H1 (cell line): ENCODE measurements around the gene ARHGAP26. TPM values are rescaled to one million over a fixed set of nuclear protein-coding genes. Genes with fewer than 3 reads are reported as not detected.
A peak's percentile ranks its signal among the peaks of the same experiment; 100 is the strongest.

Experiments used
- ASH2L ChIP-seq: fragments of 200-600, 300-600 bp; sonication (generic); IDR thresholded peaks from one replicate; pipeline ENCODE4 v1.7.1; 2017; ENCODE audit warnings: low read length
- BCL11A ChIP-seq, 2 experiments: IDR thresholded peaks; one replicate each; pipeline ENCODE4 v1.6.1; 2011; ENCODE audit warnings: low read depth in 2 of 2, low read length in 2 of 2, mild to moderate bottlenecking in 2 of 2
- BRCA1 ChIP-seq: IDR thresholded peaks from 2 replicates; pipeline ENCODE4 v1.6.1; 2012; ENCODE audit warnings: low read depth, low read length, improper control_type of control experiment
- CEBPB ChIP-seq: IDR thresholded peaks from 2 replicates; pipeline ENCODE4 v1.6.1; 2012; ENCODE audit warnings: low read depth, low read length
- CHD2 ChIP-seq: IDR thresholded peaks from 2 replicates; pipeline ENCODE4 v1.6.1; 2012; ENCODE audit warnings: low read length, improper control_type of control experiment
- EP300 ChIP-seq, 2 experiments: IDR thresholded peaks; 1 replicate in 1 of 2; 2 replicates in 1 of 2; pipeline ENCODE4 v1.6.1; 2011 to 2012; ENCODE audit warnings: low read depth in 2 of 2, low read length in 2 of 2, mild to moderate bottlenecking in 2 of 2, borderline replicate concordance in 1 of 2, inconsistent platforms in 1 of 2, moderate library complexity in 1 of 2
- GABPA ChIP-seq: IDR thresholded peaks from 2 replicates; pipeline ENCODE4 v1.6.1; 2011; ENCODE audit warnings: mild to moderate bottlenecking, low read length, moderate library complexity, borderline replicate concordance; ENCODE audit not compliant: insufficient read depth
- GTF2F1 ChIP-seq: IDR thresholded peaks from 2 replicates; pipeline ENCODE4 v1.6.1; 2012; ENCODE audit warnings: low read depth, low read length, improper control_type of control experiment, borderline replicate concordance
- HDAC2 ChIP-seq, 2 experiments: fragments of 300-600 bp in 1 of 2; sonication (generic) in 1 of 2; IDR thresholded peaks; 2 replicates each; pipeline ENCODE4 v1.6.1; 2011 to 2012; ENCODE audit warnings: low read depth in 2 of 2, low read length in 2 of 2, mild to moderate bottlenecking in 2 of 2, moderate library complexity in 2 of 2, borderline replicate concordance in 1 of 2, inconsistent platforms in 1 of 2
- NRF1 ChIP-seq: IDR thresholded peaks from 2 replicates; pipeline ENCODE4 v1.6.1; 2011; ENCODE audit warnings: mild to moderate bottlenecking, low read depth, low read length, improper control_type of control experiment
- POLR2A ChIP-seq, 2 experiments: IDR thresholded peaks; 1 replicate in 1 of 2; 2 replicates in 1 of 2; pipeline ENCODE4 v1.6.1; 2011; ENCODE audit warnings: low read depth in 2 of 2, low read length in 2 of 2, mild to moderate bottlenecking in 2 of 2; ENCODE audit errors: control extremely low read depth in 1 of 2
- POU5F1 ChIP-seq: IDR thresholded peaks from 2 replicates; pipeline ENCODE4 v1.6.1; 2011; ENCODE audit warnings: low read depth, mild to moderate bottlenecking, low read length, moderate library complexity
- RAD21 ChIP-seq, 2 experiments: IDR thresholded peaks in 1 of 2; conservative IDR thresholded peaks in 1 of 2; 2 replicates each; pipeline ENCODE4 v1.6.1; 2011; ENCODE audit warnings: low read depth in 2 of 2, low read length in 2 of 2, improper control_type of control experiment in 1 of 2, inconsistent platforms in 1 of 2, mild to moderate bottlenecking in 1 of 2, moderate library complexity in 1 of 2
- RBBP5 ChIP-seq: IDR thresholded peaks from 2 replicates; pipeline ENCODE4 v1.7.1; 2012; ENCODE audit warnings: low read depth, mild to moderate bottlenecking, inconsistent platforms, low read length, moderate library complexity, borderline replicate concordance
- RXRA ChIP-seq: IDR thresholded peaks from 2 replicates; pipeline ENCODE4 v1.6.1; 2011; ENCODE audit warnings: low read depth, mild to moderate bottlenecking, low read length, moderate library complexity; ENCODE audit not compliant: insufficient read depth
- SIN3A ChIP-seq, 2 experiments: IDR thresholded peaks in 1 of 2; conservative IDR thresholded peaks in 1 of 2; 2 replicates each; pipeline ENCODE4 v1.6.1; 2011 to 2012; ENCODE audit warnings: low read length in 2 of 2, improper control_type of control experiment in 1 of 2, low read depth in 1 of 2, mild to moderate bottlenecking in 1 of 2
- SIRT6 ChIP-seq: IDR thresholded peaks from one replicate; pipeline ENCODE4 v1.7.1; 2012; ENCODE audit warnings: low read length, inconsistent platforms
- SP4 ChIP-seq: IDR thresholded peaks from 2 replicates; pipeline ENCODE4 v1.6.1; 2012; ENCODE audit warnings: low read length, inconsistent platforms
- TCF12 ChIP-seq: IDR thresholded peaks from 2 replicates; pipeline ENCODE4 v1.6.1; 2011; ENCODE audit warnings: low read depth, mild to moderate bottlenecking, low read length
- TEAD4 ChIP-seq: IDR thresholded peaks from 2 replicates; pipeline ENCODE4 v1.6.1; 2012; ENCODE audit warnings: low read depth, low read length, inconsistent platforms, mixed read lengths
- ZNF274 ChIP-seq: IDR thresholded peaks from 2 replicates; pipeline ENCODE4 v1.7.0; 2012; ENCODE audit warnings: low read length, borderline replicate concordance; ENCODE audit errors: extremely low read depth
- polyA plus RNA-seq, 7 experiments: library from polyadenylated mRNA; depleted of rRNA in 3 of 7; stranded (reverse) in 5 of 7; unstranded in 2 of 7; fragments of >200 nt in 5 of 7; fragments of 200-250 nt in 2 of 7; gene quantifications; 1 replicate in 5 of 7; 2 replicates in 1 of 7; 4 replicates in 1 of 7; pipeline versions ENCODE4 v1.2.1 to v1.2.3, GENCODE V29; 2011 to 2013; ENCODE audit warnings: missing spikeins in 2 of 7, mixed read lengths in 2 of 7
- total RNA-seq: library from RNA; stranded (reverse); fragmentation: NEBNext Ultra II Directional; extraction: Animal tissue kit (Norgen Biotek cat#: 25700); gene quantifications from 2 replicates; pipeline ENCODE4 v1.2.1, GENCODE V29; 2021
- TF ChIP-seq, protein P1 (sequence below), 3 experiments: IDR thresholded peaks; 1 replicate in 2 of 3; 2 replicates in 1 of 3; pipeline versions ENCODE4 v1.5.1 to v1.6.1; 2011; ENCODE audit warnings: low read length in 3 of 3, mild to moderate bottlenecking in 3 of 3, inconsistent platforms in 2 of 3, low read depth in 1 of 3, moderate library complexity in 1 of 3; ENCODE audit not compliant: insufficient read depth in 1 of 3; ENCODE audit errors: control extremely low read depth in 1 of 3

ARHGAP26 gene
- total and polyA plus RNA-seq, 2 of the 8 experiments (the other 6 are each of a cell fraction or from before 2014, with no cell fraction given) = 7.1 to 24.8 TPM

DNA sequence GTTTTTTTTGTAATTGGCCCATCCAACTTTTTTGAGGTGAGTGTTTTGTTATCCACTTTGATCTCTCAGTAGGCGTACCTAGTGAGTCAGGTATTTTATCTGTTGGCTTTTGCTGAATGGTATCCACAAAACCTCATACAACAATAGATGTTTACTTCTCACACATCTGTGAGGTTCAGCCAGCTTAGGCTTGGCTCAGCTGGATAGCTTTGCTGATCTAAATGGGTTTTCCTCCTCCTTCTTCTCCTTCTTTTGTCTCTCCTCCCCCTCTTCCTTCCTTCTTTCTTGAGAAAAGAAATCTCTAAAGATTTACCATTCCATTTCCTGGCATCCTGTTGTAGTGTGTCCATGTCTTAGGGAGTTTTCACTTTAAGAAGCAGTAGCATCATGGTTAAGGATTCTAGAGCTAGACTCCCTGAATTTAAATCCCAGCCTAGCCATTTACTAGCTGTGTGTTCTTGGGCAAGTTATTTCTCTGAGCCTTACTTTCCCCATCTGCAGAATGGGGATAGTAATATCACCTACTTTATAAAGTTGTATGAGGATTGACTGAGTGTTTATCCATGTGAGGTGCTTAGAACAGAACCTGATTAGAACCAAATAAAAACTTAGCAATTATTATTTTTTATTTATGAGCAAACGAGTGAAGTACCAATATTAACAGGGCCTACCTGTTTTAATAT is 126.3 kb downstream of the ARHGAP26 start (continued):
- TF ChIP-seq GABPA (no peak), SIN3A (conservative IDR thresholded peaks at IDR 0.05 in 1 of 2, IDR thresholded peaks at IDR 0.05 in 1 of 2; ENCODE audit: low read depth in 1 of 2, low read length in 2 of 2) (no peak), CEBPB (no peak), BCL11A (IDR thresholded peaks at IDR 0.05; ENCODE audit: low read depth in 2 of 2, low read length in 2 of 2) (no peak), RBBP5 (no peak), GTF2F1 (no peak), SIRT6 (no peak), RXRA (no peak), POLR2A (IDR thresholded peaks at IDR 0.05; ENCODE audit: control extremely low read depth in 1 of 2, low read depth in 2 of 2, low read length in 2 of 2) (no peak), ASH2L (no peak), POU5F1 (no peak), SP4 (0 out of 2 replicates have a peak, but pooled peaks have one; percentile 70), EP300 (IDR thresholded peaks at IDR 0.05; ENCODE audit: borderline replicate concordance in 1 of 2, low read depth in 2 of 2, low read length in 2 of 2) (peak in 1 of 2 experiments; percentile 81; a peak in 1 of 3 replicates), RAD21 (IDR thresholded peaks at IDR 0.05 in 1 of 2, conservative IDR thresholded peaks at IDR 0.05 in 1 of 2; ENCODE audit: low read depth in 2 of 2, low read length in 2 of 2) (no peak), CHD2 (no peak), TCF12 (peak; percentile 82; the same call in 1 of the 2 replicates), TEAD4 (no peak), ZNF274 (no peak), HDAC2 (IDR thresholded peaks at IDR 0.05; ENCODE audit: borderline replicate concordance in 1 of 2, low read depth in 2 of 2, low read length in 2 of 2) (peak in 1 of 2 experiments; percentile 99; a peak in 1 of 4 replicates), BRCA1 (no peak), NRF1 (no peak)
- TF ChIP-seq, protein P1, sequence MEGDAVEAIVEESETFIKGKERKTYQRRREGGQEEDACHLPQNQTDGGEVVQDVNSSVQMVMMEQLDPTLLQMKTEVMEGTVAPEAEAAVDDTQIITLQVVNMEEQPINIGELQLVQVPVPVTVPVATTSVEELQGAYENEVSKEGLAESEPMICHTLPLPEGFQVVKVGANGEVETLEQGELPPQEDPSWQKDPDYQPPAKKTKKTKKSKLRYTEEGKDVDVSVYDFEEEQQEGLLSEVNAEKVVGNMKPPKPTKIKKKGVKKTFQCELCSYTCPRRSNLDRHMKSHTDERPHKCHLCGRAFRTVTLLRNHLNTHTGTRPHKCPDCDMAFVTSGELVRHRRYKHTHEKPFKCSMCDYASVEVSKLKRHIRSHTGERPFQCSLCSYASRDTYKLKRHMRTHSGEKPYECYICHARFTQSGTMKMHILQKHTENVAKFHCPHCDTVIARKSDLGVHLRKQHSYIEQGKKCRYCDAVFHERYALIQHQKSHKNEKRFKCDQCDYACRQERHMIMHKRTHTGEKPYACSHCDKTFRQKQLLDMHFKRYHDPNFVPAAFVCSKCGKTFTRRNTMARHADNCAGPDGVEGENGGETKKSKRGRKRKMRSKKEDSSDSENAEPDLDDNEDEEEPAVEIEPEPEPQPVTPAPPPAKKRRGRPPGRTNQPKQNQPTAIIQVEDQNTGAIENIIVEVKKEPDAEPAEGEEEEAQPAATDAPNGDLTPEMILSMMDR (IDR thresholded peaks at IDR 0.05; ENCODE audit: control extremely low read depth in 1 of 3, insufficient read depth in 1 of 3, low read depth in 1 of 3, low read length in 3 of 3) = no peak
